MCF 10A (cell line): ENCODE data around the gene AUTS2. TPM values are rescaled to one million over a fixed set of nuclear protein-coding genes. Genes with fewer than 3 reads are reported as not detected.

Experiments
- BruUV-seq: library from RNA; stranded (reverse); fragments of 400-500 nt; replicated peaks from 2 replicates; lab custom pipeline; 2021; lab: Mats Ljungman, UMichigan
- CTCF ChIA-PET: fragments of 300-600 bp; sonication (Branson Sonifier 250); formaldehyde crosslinking; extraction: SDS; loops from one replicate; lab custom pipeline; 2021; ENCODE audit warnings: antibody characterized with exemption, inconsistent platforms; lab: Yijun Ruan, JAX
- POLR2A ChIA-PET: fragments of 300-600, 350-650 bp; sonication (Branson Sonifier 250); formaldehyde crosslinking; extraction: SDS; loops from one replicate; lab custom pipeline; 2020; ENCODE audit warnings: antibody characterized with exemption, inconsistent platforms; lab: Yijun Ruan, JAX
- DNase-seq: peaks from one replicate; pipeline ENCODE4 v3.0.0-alpha.2; 2018; ENCODE audit not compliant: unreplicated experiment
- H3K27ac Mint-ChIP-seq: one replicate; pipeline ENCODE4 v1.8.0; 2022; ENCODE audit warnings: mild to moderate bottlenecking, low read depth, mixed read lengths; ENCODE audit not compliant: unreplicated experiment
- H3K27me3 Mint-ChIP-seq: one replicate; pipeline ENCODE4 v1.8.0; 2022; ENCODE audit warnings: mixed read lengths; ENCODE audit not compliant: insufficient read depth, unreplicated experiment
- H3K36me3 Mint-ChIP-seq: one replicate; pipeline ENCODE4 v1.8.0; 2022; ENCODE audit warnings: mild to moderate bottlenecking, moderate library complexity, mixed read lengths; ENCODE audit not compliant: insufficient read depth, unreplicated experiment
- H3K4me1 Mint-ChIP-seq: one replicate; pipeline ENCODE4 v1.8.0; 2022; ENCODE audit warnings: mixed read lengths; ENCODE audit not compliant: insufficient read depth, unreplicated experiment
- H3K4me3 Mint-ChIP-seq: one replicate; pipeline ENCODE4 v1.8.0; 2022; ENCODE audit warnings: mild to moderate bottlenecking, moderate library complexity, mixed read lengths; ENCODE audit not compliant: unreplicated experiment
- H3K9me3 Mint-ChIP-seq: one replicate; pipeline ENCODE4 v1.8.0; 2022; ENCODE audit warnings: mixed read lengths; ENCODE audit not compliant: unreplicated experiment
- CTCF ChIP-seq: fragments of 200-600 bp; IDR thresholded peaks from one replicate; pipeline ENCODE4 v1.8.0; 2022; ENCODE audit warnings: antibody characterized with exemption, mild to moderate bottlenecking; ENCODE audit not compliant: unreplicated experiment
- intact Hi-C: fragments of 100-400 bp; cut with micrococcal nuclease; formaldehyde crosslinking; loops from 2 replicates; pipeline ENCODE4 v1.14.1; 2022
- total RNA-seq: library from RNA; stranded (reverse); gene quantifications from 2 replicates; pipeline ENCODE4 v1.2.3, GENCODE V29; 2022

AUTS2 gene
- total RNA-seq, 1 experiment from 2014 or later: 1.3 TPM

DNA sequence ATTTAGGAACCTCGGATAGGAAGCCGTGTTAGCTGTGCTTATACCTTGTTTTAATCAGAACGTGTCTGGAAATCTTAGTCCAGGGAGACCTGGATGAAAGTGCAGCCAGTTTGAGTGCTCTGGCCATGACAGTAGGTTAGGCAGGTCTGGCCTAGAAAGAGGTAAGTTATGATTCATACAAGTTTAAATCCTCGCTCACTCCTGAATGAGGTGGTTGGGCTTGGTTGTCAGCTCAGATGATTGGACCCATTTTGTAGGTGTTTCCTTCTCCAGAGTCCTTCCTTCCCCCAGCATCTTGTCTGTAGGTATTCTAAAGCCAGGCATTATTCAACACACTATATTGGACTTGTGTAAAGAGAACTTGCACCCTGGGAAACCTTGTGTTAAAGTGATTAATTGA lies 971.8 kb downstream of the AUTS2 start:
- Mint-ChIP-seq H3K36me3 (no peaks in the 10 kb centered on the region), H3K9me3 (peaks cover 21% of the 10 kb centered on the region), H3K4me1 (no peaks in the 10 kb centered on the region), H3K4me3 (no peak overlapping the region), H3K27ac (no peak overlapping the region), H3K27me3 (no peaks in the 10 kb centered on the region)
- no peak for TF ChIP-seq CTCF
- DNase-seq: no peak
- CTCF ChIA-PET: interaction anchor here (0.6 kb wide), 1 partner anchor 1012 kb away, joined by 4 read pairs; no protein-coding TSS in a partner anchor
- intact Hi-C loops: no loop called here
- POLR2A ChIA-PET: no interaction called here
- BruUV-seq: no TSS peak

GRCh38 chr7:70570961-70571360 lies 972.7 kb downstream of the AUTS2 start:
- Mint-ChIP-seq H3K36me3 (no peaks in the 10 kb centered on the region), H3K9me3 (peaks cover 21% of the 10 kb centered on the region), H3K27me3 (no peaks in the 10 kb centered on the region), H3K27ac (no peak overlapping the region), H3K4me1 (no peaks in the 10 kb centered on the region), H3K4me3 (no peak overlapping the region)
- POLR2A ChIA-PET: no interaction called here
- DNase-seq: no peak
- TF ChIP-seq CTCF: no peak
- BruUV-seq: no TSS peak
- intact Hi-C loops: no loop called here
- CTCF ChIA-PET: no interaction called here

DNA sequence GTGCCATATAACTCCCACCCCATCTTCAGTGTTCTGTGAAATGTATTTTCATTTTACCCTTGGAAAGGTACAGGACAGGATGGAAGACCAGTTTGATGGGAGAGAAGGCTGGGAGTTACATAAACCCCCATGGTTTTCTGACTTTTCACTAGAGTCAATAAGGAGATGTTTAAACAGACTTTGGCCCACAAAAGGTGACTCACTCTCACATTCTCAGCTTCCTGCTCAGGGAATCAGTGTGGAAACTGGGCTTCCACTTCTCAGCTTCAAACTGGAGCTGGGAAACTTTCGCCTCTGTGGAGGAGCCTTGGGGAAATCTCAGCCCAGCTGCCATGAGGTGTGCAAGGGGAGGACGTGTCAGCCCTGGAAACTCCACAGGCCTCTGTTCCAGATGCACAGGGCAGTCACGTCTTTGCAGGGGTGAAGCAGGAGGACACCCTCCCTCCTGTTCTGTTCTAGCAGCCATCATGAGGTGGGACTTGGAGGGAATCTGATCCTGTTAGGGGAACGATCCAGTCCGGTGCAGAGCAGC lies 973.2 kb downstream of the AUTS2 start:
- Mint-ChIP-seq H3K4me1 (no peaks in the 10 kb centered on the region), H3K4me3 (no peak overlapping the region), H3K27ac (no peak overlapping the region), H3K36me3 (no peaks in the 10 kb centered on the region), H3K27me3 (no peaks in the 10 kb centered on the region), H3K9me3 (peaks cover 21% of the 10 kb centered on the region)
- DNase-seq: no peak
- POLR2A ChIA-PET: no interaction called here
- no peak for TF ChIP-seq CTCF
- CTCF ChIA-PET: no interaction called here
- no TSS peak for BruUV-seq
- intact Hi-C loops: no loop called here

GRCh38 chr7:70571961-70572360 lies 973.7 kb downstream of the AUTS2 start:
- intact Hi-C loops: no loop called here
- no peak for DNase-seq
- Mint-ChIP-seq H3K27me3 (no peaks in the 10 kb centered on the region), H3K4me3 (no peak overlapping the region), H3K27ac (no peak overlapping the region), H3K36me3 (no peaks in the 10 kb centered on the region), H3K4me1 (no peaks in the 10 kb centered on the region), H3K9me3 (peaks cover 26% of the 10 kb centered on the region)
- POLR2A ChIA-PET: no interaction called here
- TF ChIP-seq CTCF: no peak
- BruUV-seq: no TSS peak
- CTCF ChIA-PET: no interaction called here
